ENCODE measurements around the gene POLR3B.
"Not testable (repeated sequence)": the region's sequence is repeated elsewhere in the genome, so short reads cannot be mapped to it uniquely, and the experiment has no call there.

The POLR3B gene

DNA sequence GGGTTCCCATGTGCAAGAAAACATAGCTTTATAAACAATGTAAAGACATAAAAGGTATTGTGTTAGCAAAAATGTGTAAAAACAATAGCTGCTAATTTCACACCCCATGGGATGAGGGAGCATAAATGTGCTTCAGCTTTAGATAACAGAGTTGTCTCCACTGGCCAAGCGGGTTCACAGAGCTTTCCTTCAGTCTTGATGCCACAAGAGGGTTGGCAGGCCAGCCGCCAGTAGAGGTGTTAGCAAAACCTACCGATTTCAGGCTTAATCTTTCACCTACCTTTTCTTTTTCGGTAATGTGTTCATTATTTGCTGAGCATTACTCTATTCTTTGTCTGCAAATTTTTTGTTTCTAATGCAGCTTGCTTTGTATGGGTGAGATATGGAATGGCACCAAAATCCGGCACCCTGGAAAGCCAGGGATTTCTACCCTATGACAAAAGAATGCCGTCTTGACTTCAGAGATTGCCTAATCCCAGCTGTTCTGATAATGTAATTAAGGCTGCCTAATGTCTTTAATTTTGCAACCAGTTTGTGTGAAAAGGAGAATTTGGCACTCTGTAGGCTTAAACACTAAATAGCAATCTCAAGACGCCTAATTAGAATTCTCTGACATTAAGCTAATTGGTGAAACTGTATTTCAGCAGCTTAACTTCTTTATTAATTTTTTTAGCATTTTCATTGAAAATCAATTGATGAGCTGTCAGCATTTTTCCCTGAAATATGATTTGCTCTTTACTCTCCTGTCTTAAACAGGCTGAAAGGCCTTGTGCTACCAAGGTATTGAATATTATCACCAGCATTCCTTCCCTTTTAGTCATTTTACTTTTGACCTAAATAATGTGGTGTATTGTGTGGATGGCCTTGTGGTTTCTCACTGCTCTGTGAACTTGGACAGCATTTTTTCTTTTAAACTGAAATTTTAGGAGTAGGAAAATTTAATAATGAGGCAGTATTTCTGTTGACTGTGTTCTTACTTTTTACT is 60.7 kb downstream of the POLR3B start:
- DNase-seq: no peak

GRCh38 chr12:106418970-106419369 is 61.4 kb downstream of the POLR3B start:
- no peak for DNase-seq

- no peak for DNase-seq
Measured at GRCh38 chr12:106423291-106423690, 65.7 kb downstream of the POLR3B start.

DNA sequence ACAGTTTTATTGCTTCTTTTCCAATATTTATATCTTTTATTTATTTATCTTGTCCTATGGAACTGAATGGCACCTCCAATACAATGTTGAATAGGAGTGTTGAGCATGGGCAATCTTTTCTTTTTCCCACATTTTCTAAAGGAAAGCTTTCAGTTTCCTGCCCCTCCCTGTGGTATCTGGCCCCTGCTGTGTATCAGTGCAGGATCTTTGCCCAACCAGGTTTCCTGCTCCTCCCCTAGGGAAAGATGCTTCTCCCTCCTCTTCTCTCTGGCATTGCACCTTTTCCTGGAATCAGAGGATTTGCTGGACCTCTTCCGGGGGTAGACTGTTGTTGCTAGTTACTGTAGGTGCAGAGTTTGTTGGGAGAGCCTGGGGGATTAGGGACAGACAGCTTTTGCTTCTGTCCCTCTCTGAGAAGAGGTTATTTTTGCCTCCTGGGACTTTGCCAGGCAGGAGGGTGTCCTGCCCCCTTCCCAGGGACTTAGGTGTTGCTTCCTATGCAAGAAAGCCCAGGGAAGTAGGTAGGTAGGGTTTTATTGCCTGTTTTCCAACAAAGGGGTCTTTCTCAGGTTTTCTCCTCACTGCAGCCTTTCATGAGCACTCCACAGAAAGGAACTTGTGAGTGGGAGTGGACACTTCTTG is 67.6 kb downstream of the POLR3B start:
- DNase-seq: no peak

DNA sequence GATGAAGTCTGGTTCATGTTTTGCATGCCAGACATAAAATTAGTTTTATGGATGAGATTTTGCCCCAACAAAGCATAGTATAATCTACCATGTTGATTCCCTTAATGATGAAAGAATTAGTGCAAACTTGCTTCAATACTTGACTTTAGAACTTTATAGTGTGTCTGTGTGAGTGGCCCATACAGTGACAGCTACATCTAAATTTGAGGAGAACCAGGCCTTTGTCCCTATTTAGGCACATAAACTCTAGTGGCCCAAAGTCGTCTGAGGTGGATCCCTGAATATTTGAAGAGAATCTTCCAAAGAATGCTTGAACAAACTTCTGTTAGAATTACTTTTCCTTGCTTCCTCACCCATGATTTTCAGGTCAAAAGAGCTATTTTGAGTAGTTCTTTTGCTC is 70.4 kb downstream of the POLR3B start:
- no peak for DNase-seq

- no peak for DNase-seq
Measured at GRCh38 chr12:106428384-106428783, 70.8 kb downstream of the POLR3B start.

DNA sequence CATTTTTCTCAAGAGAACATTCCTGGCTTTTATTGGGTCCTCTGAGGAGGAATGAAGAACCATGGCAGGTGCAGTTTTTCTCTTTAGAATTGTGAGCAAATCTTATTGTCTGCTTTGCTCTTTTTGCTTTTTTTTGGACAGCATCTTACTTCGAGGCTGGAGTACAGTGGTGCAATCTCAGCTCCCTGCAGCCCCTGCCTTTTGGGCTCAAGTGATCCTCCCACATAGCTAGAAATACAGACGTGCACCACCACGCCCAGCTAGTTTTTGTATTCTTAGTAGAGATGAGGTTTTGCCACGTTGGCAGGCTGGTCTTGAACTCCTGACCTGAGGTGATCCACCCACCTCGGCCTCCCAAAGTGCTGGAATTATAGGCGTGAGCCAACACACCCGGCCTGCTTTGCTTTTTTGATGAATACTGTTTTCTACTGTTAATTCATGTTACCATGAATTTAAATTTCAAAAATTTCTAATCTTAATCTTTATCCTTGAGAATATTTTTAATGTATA is 71.5 kb downstream of the POLR3B start:
- no peak for DNase-seq

DNA sequence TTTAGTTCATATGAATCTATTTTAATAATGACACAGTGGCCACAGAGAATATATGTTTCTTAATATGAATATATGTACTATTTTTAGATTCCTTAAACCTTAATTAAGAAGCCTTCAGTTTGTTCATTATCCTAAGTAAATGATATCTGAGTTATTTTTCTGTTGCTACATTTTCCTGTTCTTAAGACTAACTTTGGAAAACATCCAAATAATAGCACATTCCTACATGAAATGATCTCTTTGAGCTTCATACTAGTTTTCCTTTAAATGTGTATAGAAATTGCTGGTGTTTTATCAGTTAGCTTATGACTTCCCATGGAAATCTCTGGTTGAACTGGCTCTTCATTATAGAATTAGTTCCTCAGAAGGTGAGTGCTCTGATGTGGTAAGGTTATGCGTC is 72.1 kb downstream of the POLR3B start:
- DNase-seq: no peak

DNA sequence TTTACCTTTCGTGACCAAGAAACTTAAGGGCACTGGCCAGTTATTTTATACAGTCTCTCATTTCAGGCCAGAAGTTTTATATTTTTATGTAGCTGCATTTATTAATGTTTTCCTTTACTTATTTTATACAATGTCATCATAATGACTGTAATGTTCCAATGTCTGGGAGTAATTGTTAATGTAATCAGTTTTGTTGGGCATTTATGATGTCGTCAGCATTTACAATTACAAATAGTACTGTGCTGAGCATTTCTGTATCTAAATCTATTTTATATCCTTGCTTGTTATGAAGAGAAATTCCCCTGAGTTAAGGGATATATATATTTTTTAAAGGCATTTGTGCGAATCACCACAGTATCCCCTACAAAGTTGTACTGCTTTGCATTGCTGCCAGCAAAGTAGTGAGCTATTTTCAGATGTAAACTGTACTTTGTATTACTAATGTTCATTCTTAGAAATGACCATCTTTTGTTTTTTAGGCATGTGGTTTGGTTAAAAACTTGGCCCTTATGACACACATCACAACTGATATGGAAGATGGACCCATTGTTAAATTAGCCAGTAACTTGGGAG is 74.4 kb downstream of the POLR3B start:
- DNase-seq: no peak

- no peak for DNase-seq
Measured at GRCh38 chr12:106433055-106433454, 75.5 kb downstream of the POLR3B start.

DNA sequence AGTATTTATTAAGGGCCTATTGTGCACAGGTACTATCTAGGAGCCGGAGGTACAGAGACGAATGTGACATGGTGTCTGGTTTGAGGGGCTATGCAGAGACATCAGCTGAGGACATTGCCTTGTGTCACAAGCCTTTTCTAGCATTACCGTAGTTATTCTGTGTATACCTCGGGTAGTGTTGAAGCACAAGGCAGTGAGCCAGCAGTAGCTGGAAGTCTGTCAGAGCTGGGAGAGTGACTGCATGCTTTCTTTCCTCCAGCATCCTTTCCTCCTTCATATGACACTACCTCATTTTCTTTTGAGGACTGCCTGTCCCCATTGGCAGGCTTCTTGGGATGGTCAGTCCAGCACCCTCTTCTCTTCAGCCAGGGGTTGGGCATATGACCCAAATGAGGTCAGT is 77.0 kb downstream of the POLR3B start:
- DNase-seq: no peak

GRCh38 chr12:106436164-106436563 is 78.6 kb downstream of the POLR3B start:
- no peak for DNase-seq

DNA sequence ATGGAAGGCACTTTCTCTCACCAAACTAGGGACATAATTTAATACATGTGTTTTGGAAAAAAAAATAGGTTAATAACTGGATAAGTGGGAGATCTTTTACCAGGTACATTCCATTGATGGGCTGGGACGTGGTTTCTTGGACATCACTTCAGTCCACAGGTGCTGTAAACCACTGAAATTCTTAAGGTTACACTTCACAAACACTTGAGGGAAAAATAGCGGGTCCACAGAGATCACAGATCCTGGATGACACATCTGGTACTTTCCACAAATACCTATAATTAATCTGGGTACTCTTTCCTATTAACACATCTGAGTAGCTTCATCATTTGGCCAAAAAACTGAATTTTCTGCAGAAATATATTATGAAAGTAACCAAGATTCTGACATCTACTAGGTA is 85.0 kb downstream of the POLR3B start:
- no peak for DNase-seq

DNA sequence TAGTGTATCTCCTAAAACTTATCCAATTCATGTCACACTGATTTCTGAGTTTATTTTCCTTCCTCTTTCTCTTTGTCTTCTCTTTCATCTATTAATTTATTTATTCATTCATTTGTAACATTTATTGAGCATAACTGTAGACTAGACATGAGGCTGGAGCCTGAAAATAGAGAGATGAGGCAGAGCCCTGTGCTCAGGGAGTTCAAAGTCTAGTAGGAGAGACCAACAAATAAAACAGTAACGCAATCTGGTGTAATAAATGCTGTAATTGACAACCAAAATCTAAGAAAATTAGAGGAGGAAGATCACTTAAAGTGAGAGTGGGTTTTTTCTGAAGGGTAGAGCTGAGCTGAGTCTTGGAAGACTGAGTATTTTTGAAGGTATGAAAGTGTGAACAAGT is 87.5 kb downstream of the POLR3B start:
- DNase-seq: no peak

DNA sequence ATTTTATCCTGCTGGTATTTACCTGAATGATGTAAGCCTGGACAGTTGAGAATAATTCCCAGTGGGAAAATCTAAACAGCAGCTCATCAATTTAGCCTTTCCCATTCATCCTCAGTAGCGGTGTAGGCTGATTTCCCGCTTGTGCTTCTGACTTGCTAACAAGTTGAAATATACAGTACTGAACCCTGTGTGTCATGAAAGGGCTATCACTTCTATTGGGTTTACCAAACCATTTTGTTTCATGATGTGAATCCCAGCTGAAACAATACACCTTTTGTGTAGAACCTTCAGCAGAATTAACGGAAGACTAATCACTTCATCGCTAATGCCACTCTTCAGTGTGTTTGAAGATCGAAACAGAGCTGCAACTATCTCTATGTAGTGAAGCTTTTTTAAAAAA is 88.4 kb downstream of the POLR3B start:
- no peak for DNase-seq

- no peak for DNase-seq
Measured at GRCh38 chr12:106446419-106447092, 89.0 kb downstream of the POLR3B start.

- DNase-seq: no peak
Measured at GRCh38 chr12:106452309-106452708, 94.8 kb downstream of the POLR3B start.

GRCh38 chr12:106455111-106455510 is 97.6 kb downstream of the POLR3B start:
- DNase-seq: no peak

DNA sequence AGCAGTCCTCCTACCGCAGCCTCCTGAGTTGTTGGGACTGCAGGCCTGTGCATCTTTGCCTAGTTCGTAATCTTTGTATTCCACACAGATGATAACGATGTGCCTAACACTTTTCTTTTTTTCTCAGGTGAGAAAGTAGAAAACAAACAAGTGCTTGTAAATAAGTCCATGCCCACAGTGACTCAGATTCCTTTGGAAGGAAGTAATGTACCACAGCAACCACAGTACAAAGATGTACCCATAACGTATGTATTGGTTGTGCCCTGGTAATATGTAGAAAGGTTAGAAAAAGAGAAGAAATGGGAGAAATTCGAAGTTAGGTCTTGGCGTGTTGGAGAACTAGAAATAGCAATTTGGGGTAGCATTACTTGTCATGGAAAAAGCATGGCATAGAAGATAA is 101.6 kb downstream of the POLR3B start:
- DNase-seq: no peak

GRCh38 chr12:106459534-106459933 is 102.0 kb downstream of the POLR3B start:
- no peak for DNase-seq

DNA sequence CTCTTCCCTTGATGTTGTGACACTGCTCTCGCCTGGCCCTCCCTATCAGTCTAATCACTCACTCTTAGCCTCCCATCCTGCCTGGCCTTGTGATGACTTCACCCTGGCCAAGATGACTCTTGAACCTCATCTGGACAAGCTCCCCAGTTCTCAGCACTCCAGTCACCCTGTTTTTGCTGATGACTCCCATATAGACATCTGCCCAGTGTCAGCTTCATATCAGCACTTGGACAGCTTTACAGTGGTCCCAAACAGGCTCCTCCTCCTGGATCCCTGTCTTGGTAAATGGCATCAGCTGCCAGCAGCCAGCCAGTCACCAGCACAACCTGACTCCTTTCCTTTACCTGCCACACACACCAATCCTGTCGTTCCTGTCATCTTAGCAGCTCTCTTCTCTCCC is 104.2 kb downstream of the POLR3B start:
- no peak for DNase-seq

DNA sequence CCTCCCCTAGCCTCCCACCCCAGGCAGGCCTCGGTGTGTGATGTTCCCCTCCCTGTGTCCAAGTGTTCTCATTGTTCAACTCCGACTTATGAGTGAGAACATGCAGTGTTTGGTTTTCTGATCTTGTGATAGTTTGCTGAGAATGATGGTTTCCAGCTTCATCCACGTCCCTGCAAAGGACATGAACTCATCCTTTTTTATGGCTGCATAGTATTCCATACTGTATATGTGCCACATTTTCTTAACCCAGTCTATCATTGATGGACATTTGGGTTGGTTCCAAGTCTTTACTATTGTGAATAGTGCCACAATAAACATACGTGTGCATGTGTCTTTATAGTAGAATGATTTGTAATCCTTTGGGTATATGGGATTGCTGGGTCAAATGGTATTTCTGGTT is 108.1 kb downstream of the POLR3B start:
- DNase-seq: not testable (repeated sequence)

DNA sequence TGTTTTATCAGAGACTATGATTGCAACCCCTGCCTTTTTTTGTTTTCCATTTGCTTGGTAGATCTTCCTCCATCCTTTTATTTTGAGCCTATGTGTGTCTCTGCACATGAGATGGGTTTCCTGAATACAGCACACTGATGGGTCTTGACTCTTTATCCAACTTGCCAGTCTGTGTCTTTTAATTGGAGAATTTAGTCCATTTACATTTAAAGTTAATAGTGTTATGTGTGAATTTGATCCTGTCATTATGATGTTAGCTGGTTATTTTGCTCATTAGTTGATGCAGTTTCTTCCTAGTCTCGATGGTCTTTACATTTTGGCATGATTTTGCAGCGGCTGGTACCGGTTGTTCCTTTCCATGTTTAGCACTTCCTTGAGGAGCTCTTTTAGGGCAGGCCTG is 118.1 kb downstream of the POLR3B start:
- DNase-seq: not testable (repeated sequence)
